Lung (tissue), 12 donors: ENCODE measurements around the gene FDXR. TPM values are rescaled to one million over a fixed set of nuclear protein-coding genes. Genes with fewer than 3 reads are reported as not detected.

Source experiments
- ATAC-seq: fragments of 200-7000 bp; cut with Tn5 transposase; one replicate; pipeline ENCODE4 v1.9.1; 2020; ENCODE audit warnings: moderate number of reproducible peaks; ENCODE audit not compliant: insufficient read depth, low FRiP score
- DNase-seq, 3 donors: peaks; one replicate each; pipeline ENCODE4 v3.0.0-alpha.2; 2013 to 2017
- H3K27ac ChIP-seq, 2 donors: one replicate each; pipeline ENCODE4 v1.5.1; 2013; ENCODE audit warnings: mild to moderate bottlenecking in 2 of 2, moderate library complexity in 2 of 2, control low read depth in 1 of 2, inconsistent platforms in 1 of 2, low read depth in 1 of 2, low read length in 1 of 2
- H3K27me3 ChIP-seq, 3 donors: one replicate each; pipeline ENCODE4 v1.5.1; 2013; ENCODE audit warnings: low read length in 2 of 3; ENCODE audit not compliant: control insufficient read depth in 3 of 3, insufficient read depth in 3 of 3
- H3K36me3 ChIP-seq, 4 donors: one replicate each; pipeline ENCODE4 v1.5.1; 2013; ENCODE audit warnings: low read length in 4 of 4, mild to moderate bottlenecking in 1 of 4, moderate library complexity in 1 of 4; ENCODE audit not compliant: control insufficient read depth in 4 of 4, insufficient read depth in 4 of 4
- H3K4me1 ChIP-seq, 5 donors: one replicate each; pipeline ENCODE4 v1.5.1; 2013; ENCODE audit warnings: low read length in 5 of 5, mild to moderate bottlenecking in 2 of 5, moderate library complexity in 1 of 5; ENCODE audit not compliant: control insufficient read depth in 5 of 5, insufficient read depth in 5 of 5
- H3K4me3 ChIP-seq: one replicate; pipeline ENCODE4 v1.5.1; 2013; ENCODE audit warnings: mild to moderate bottlenecking, control low read depth, moderate library complexity
- H3K9ac ChIP-seq, 2 donors: one replicate each; pipeline ENCODE4 v1.5.1; 2013; ENCODE audit warnings: low read length in 2 of 2, control low read depth in 1 of 2; ENCODE audit not compliant: insufficient read depth in 1 of 2
- H3K9me3 ChIP-seq, 4 donors: one replicate each; pipeline ENCODE4 v1.5.1; 2013; ENCODE audit warnings: low read length in 3 of 4, mild to moderate bottlenecking in 1 of 4, moderate library complexity in 1 of 4; ENCODE audit not compliant: control insufficient read depth in 4 of 4, insufficient read depth in 3 of 4
- WGBS, 2 donors: extraction: QIAGEN DNeasy Blood & Tissue Kit; methylation state at CpG; one replicate each; pipeline ENCODE4 v1.1.7; 2013; 5-methylcytosine and 5-hydroxymethylcytosine counted together
- polyA plus RNA-seq, 2 donors: library from polyadenylated mRNA; stranded (reverse); fragments of 200-250 nt; gene quantifications; one replicate each; pipeline ENCODE4 v1.2.1, GENCODE V29; 2013
- total RNA-seq, 2 donors: library from RNA; depleted of rRNA in 1 of 2; stranded (reverse); fragments of >200 nt in 1 of 2; gene quantifications; one replicate each; pipeline ENCODE4 v1.2.1, GENCODE V29; 2014 to 2021
- TF ChIP-seq, protein P1 (sequence below): IDR thresholded peaks from 2 replicates; pipeline ENCODE4 v1.5.1; 2012; ENCODE audit warnings: mild to moderate bottlenecking; ENCODE audit errors: control extremely low read depth, extremely low read depth
- donor health status: control.
- donor health status: control.
- donor health status: Bipolar disorder and iron deficiency.
- donor health status: healthy.
- donor health status: DM: yes; HTN: yes; CAD: no.

The FDXR gene
- total and polyA plus RNA-seq, 4 donors, result 7.8 to 17.5 (median 10.7) TPM

DNA sequence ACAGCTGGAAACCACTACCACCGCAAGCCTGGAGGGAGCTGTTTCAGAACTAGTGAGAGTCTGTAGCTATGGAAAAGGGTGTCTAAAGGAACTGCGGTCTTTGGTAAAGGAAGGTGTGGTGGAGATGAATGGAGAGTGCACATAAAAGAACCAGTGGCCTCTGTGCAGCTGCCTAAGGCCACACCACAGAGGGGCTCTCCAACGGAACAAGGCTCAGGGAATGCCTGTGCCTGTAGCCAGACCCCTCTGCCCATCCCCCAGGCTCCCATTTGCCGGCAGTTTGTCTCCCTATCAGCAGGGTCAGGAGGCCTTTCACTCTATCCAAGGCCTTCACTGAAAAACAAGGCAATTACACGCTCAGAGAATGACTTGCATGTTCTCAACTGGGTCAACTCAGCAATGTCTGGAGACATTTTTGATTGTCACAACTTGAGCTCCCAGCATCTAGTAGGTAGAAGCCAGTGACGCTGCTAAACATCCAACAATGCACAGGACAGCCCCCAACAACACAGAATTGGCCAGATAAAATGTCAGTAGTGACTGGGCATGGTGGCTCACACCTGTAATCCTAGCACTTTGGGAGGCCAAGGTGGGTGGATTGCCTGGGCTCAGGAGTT lies 3.3 kb upstream of the FDXR start:
- ATAC-seq, result no peak
- Histone ChIP-seq H3K27ac (no peak overlapping the region), H3K9ac (no peak overlapping the region), H3K36me3 (no peaks in the 10 kb centered on the region), H3K4me1 (peaks cover 0 to 18% (median 2%) of the 10 kb centered on the region in 5 donors), H3K4me3 (no peak overlapping the region), H3K27me3 (no peaks in the 10 kb centered on the region), H3K9me3 (no peaks in the 10 kb centered on the region)
- DNase-seq, result no peak
- TF ChIP-seq, protein P1, sequence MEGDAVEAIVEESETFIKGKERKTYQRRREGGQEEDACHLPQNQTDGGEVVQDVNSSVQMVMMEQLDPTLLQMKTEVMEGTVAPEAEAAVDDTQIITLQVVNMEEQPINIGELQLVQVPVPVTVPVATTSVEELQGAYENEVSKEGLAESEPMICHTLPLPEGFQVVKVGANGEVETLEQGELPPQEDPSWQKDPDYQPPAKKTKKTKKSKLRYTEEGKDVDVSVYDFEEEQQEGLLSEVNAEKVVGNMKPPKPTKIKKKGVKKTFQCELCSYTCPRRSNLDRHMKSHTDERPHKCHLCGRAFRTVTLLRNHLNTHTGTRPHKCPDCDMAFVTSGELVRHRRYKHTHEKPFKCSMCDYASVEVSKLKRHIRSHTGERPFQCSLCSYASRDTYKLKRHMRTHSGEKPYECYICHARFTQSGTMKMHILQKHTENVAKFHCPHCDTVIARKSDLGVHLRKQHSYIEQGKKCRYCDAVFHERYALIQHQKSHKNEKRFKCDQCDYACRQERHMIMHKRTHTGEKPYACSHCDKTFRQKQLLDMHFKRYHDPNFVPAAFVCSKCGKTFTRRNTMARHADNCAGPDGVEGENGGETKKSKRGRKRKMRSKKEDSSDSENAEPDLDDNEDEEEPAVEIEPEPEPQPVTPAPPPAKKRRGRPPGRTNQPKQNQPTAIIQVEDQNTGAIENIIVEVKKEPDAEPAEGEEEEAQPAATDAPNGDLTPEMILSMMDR, result no peak
- WGBS, 2 donors, result 55 to 77% methylated on average over 6 of the region's 6 CpGs

DNA sequence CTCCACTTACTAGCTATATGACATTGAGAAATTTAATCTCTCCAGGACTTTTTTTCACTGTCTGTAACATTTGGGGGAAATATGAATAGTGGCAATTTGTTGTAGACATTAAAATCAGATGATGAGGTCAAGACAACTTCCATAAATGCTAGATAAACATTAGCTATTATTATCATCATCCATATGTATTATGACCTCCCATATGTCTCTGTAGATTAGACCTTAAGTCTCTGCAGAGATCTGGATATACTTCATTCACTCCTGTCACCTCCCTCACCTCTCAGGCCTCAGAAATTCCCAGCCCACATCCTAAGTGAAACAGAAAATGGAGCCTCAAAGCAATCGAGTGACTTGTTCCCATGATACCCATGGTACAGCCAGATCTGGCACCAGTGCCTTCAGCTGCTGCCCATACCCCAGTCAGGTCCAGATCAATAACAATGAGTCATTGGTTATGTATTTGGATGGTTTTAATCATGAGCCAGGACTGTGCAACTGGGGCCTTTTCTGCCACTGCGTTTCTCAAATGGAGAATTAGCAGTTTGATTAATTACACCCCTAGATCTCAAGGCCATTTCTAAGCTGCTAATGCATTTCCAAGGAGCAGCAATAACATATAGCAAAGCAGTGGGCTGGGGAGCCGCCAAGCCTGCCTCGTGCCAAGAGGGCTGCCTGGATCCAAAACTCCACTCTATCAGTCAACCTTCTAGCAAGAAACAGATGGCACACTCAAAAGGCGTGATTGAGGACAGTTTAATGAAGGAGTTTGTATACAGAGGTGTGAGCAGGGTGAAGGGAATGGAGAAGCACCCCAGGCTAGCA lies 2.6 kb upstream of the FDXR start:
- TF ChIP-seq, protein P1, result no peak
- no peak overlapping the region for H3K27ac ChIP-seq
- no peak overlapping the region for H3K4me3 ChIP-seq
- H3K36me3 ChIP-seq, result no peaks in the 10 kb centered on the region
- peaks cover 0 to 18% (median 2%) of the 10 kb centered on the region in 5 donors for H3K4me1 ChIP-seq
- no peak overlapping the region for H3K9ac ChIP-seq
- H3K27me3 ChIP-seq, result no peaks in the 10 kb centered on the region
- ATAC-seq (no peak), DNase-seq (peak in 2 of 3 donors; percentile 33 to 50)
- H3K9me3 ChIP-seq, result no peaks in the 10 kb centered on the region
- WGBS, 2 donors, result 63 to 76% methylated on average over 5 of the region's 5 CpGs

DNA sequence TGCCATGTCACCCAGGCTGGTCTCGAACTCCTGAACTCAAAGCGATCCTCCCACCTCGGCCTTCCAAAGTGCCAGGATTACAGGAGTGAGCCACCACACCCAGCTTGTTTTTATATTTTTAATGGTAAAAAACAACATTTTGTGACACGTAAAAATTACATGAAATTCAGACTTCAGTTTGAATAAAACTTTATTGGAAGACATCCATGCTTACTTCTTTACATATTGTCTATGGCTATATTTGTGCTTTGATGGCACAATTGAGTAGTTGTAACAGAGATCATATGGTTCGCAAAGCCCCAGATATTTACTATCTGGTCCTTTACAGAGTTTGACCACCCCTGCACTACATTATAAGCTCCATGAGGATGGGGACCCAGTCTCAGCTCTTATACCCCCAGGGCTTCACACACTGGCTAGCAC lies 1.8 kb upstream of the FDXR start:
- DNase-seq (no peak), ATAC-seq (no peak)
- no peak overlapping the region for H3K4me3 ChIP-seq
- H3K9ac ChIP-seq, result no peak overlapping the region
- no peaks in the 10 kb centered on the region for H3K27me3 ChIP-seq
- no peaks in the 10 kb centered on the region for H3K9me3 ChIP-seq
- 95 to 99% methylated on average over 5 of the region's 5 CpGs for WGBS, 2 donors
- no peaks in the 10 kb centered on the region for H3K36me3 ChIP-seq
- TF ChIP-seq, protein P1, result no peak
- H3K27ac ChIP-seq, result no peak overlapping the region
- H3K4me1 ChIP-seq, result peaks cover 0 to 18% (median 2%) of the 10 kb centered on the region in 5 donors
